A549 treated with RU486 at 1 μM for 4 hours (cell line): Measurements from ENCODE around the gene ODAPH. TPM values are rescaled to one million over a fixed set of nuclear protein-coding genes. Genes with fewer than 3 reads are reported as not detected.

Experiments
- total RNA-seq: library from RNA; stranded (reverse); fragments of 200-300 nt; extraction: Qiagen RNA extraction; gene quantifications from 5 replicates; pipeline ENCODE4 v1.2.3, GENCODE V29; 2022; ENCODE audit warnings: low read depth

The ODAPH gene
- total RNA-seq: 0.28 TPM in 1 of 5 replicates, not detected in the others

GRCh38 chr4:75555294-75556164 is at the start of gene ODAPH:
TSS of gene ODAPH (plus strand) at chr4:75556066. CDS start at chr4:75556083, 17 bp downstream.

GRCh38 chr4:75514131-75514948 is 41.5 kb upstream of the ODAPH start, which contains the start of the genes RCHY1 and THAP6:
TSS of gene RCHY1 (minus strand) at chr4:75514403. CDS start at chr4:75514286, 117 bp downstream.
TSS of gene THAP6 (plus strand) at chr4:75514473. CDS start at chr4:75515453, 980 bp downstream.

Other genes starting within 250 kb of the ODAPH start
- 7.6 to 19.3 TPM (median 16.0 TPM) in 5 replicates for gene RCHY1, start 41.7 kb upstream of the ODAPH start, total RNA-seq
- 4.5 to 7.1 TPM (median 5.1 TPM) in 5 replicates for gene THAP6, start 41.6 kb upstream of the ODAPH start, total RNA-seq
- gene CDKL2, start 74.5 kb downstream of the ODAPH start, total RNA-seq: 0.34 to 0.93 TPM (median 0.71 TPM) in 5 replicates
- gene G3BP2, start 117.3 kb downstream of the ODAPH start, total RNA-seq: 49.2 to 114 TPM (median 85.1 TPM) in 5 replicates
- 13.6 to 27.9 TPM (median 24.8 TPM) in 5 replicates for gene USO1, start 168.5 kb downstream of the ODAPH start, total RNA-seq